ENCODE results near the gene PHACTR3. TPM values are rescaled to one million over a fixed set of nuclear protein-coding genes. Genes with fewer than 3 reads are reported as not detected.

Gene PHACTR3
- total RNA-seq, 1 donor from 2014 or later, result 1.8 TPM

- DNase-seq (ENCODE audit: low spot score), result no peak
Observed at GRCh38 chr20:59690101-59690500, 85.8 kb downstream of the PHACTR3 start.

DNA sequence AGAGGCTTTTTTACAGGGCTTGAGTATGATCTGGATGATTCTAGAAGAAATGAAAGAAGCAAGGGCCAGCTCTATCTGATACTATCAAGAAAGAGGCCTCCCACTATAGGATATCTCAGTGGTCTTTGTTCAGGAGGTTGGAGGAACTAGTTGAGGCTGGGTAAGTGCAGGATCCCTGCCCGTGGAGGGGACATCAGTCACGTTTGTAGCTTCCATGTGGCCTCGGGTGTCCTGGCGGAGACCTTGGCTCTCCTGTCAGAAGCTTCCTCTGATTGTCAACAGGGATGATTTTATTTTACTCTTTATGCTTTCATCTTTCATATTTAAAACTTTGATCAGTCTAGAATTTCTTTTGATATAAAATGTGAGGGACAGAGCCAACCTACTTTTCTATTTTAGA, 86.6 kb downstream of the PHACTR3 start:
- DNase-seq (ENCODE audit: low spot score), result no peak

DNA sequence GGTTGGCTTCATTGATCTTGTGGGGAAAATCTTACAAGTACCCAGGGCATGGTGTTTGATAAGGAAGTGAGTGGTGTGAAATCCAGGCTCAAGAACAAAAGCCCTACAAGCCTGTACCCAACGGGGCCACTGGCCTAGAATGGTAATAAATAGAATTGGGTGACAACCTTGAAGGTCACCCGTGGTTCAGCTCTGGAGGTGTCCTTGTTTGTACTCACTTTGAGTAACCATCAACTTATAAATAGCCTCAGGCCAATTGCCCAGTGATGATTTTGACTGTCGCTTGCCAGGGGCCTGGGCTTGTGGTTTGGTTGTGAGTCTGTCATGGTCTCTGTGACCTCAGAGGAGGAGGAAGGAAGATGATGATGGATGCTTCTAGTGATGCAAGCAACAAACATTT, 87.8 kb downstream of the PHACTR3 start:
- DNase-seq (ENCODE audit: low spot score), result no peak

DNA sequence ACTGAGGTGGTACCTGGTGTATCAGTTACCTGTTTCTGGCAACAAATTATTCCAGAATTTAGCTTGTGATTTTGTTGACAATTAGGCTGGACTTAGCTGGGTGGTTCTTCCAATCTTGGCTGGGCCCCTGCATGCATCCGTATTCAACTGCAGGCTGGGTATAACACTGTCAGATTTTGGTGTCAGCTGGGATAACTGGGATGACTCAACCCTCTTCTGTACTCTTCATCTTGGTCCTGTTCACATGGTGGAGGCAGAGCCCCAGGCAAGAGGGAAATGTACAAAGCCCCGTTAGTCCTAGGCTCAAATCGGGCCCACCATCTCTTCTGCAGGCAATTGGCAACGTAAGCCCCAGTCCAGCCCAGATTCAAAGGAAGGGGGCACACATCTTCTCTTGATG, 89.2 kb downstream of the PHACTR3 start:
- DNase-seq (ENCODE audit: low spot score), result no peak

DNA sequence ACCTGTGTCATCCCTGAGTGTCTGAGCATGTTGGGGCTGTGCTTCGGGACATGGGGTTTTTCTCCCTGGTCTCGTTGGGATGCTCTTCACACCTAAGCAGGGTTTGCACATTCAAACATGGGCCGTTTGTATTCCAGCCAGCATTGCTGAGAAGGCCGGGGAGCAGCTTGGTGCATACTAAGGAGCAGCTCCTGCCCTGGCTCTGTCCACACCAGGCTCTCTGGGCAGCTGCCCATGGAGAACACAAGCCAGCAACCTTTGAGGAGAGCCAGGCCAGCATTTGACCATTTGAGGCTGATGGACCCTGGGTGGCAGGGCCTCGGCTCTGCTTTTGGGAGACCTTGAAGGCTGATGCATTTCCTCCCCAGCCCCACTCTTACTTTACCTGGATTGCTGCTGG, 92.1 kb downstream of the PHACTR3 start:
- DNase-seq (ENCODE audit: low spot score), result no peak

DNA sequence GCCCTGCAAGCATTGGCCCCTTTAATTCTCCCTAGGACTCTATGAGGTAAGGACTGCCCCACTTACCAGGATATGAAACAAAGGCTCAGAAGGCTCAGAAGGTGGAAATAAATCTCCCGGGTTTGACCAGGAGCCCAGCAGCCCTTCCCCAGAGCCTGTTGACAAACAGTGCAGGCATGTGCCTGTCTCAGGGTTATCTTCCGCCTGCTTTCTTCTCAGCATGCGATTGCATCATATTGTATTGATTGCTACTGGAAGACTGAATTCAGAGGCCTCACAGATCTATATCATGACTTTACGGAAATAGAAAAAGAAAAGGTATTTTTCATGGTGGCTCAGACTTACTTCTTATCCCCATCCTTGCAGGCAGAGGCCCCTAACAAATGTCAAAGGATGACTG, 92.7 kb downstream of the PHACTR3 start:
- DNase-seq (ENCODE audit: low spot score), result no peak

DNA sequence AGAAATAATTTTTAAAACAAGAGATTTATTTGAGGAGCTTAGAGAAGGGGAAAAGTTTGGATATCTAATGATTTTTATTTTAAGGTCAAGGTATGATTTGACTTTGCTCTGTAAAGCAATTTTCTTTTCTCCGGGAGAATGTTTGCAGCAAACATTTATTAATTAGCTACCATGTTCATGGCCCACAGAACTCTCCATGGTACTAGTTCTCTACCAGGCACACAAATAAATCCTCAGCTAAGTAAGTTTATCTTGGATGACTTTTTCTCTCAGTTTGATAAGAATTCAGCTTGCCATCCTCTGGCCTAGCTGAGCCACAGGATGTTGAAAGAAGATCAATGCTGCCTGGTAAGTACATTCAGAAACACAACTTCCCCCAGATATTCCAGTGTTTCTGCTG, 94.3 kb downstream of the PHACTR3 start:
- DNase-seq (ENCODE audit: low spot score), result no peak

DNA sequence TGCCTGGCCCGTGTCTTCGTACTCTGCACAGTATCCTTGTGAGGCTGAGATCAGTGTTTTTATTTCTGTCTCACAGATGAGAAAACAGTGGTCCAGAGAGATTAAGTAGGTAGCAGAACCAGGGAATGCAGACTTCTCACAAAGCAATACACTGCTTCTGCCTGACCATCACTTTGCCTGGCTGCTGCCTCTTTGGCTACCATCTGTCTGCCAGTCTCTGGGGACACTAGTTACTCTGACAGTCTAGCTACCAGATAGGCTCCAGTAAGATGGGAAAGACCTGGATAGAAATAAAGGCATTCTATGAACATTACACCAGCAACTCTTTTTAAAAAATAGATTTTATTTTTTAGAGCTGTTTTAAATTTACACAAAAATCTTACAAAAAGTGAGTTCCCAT, 96.9 kb downstream of the PHACTR3 start:
- no peak for DNase-seq (ENCODE audit: low spot score)

GRCh38 chr20:59703046-59703445, 98.7 kb downstream of the PHACTR3 start:
- no peak for DNase-seq (ENCODE audit: low spot score)

GRCh38 chr20:59705651-59706399, 101.5 kb downstream of the PHACTR3 start:
- DNase-seq (ENCODE audit: low spot score), result no peak

DNA sequence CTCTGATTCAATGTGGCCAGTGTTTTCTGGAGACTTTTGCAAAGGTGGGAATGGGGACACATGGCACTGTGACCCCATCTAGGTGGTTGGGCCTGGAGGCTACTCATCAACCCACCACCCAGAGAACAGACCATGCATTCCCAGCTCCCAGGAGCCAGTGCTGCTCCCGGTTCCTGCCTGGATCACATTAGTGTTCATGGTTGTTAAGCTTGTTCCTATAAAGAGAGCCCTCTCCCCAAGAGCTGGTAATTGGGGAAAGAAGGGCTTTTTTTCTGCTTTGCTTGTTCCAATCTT, 102.0 kb downstream of the PHACTR3 start:
- no peak for DNase-seq (ENCODE audit: low spot score)

DNA sequence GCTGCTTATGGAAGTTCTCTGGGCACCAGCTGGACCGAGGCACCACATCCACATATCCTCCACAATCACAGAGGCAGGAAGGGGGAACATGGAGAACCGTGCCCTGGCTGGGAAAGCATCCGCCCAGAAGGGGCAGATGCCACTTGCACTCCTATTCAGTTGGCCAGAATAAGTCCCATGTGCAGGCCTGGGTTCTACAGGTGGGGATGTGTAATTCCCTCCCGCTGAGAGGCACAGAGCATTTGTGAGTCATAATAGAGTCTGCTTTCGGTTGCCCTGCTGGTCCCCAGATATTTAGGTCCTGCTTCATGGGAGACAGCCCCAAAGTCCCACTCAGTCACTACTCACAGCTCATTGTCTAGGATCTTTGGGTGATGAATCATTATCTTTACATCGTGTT, 104.0 kb downstream of the PHACTR3 start:
- DNase-seq (ENCODE audit: low spot score), result no peak

GRCh38 chr20:59709636-59710035, 105.3 kb downstream of the PHACTR3 start:
- DNase-seq (ENCODE audit: low spot score), result no peak

DNA sequence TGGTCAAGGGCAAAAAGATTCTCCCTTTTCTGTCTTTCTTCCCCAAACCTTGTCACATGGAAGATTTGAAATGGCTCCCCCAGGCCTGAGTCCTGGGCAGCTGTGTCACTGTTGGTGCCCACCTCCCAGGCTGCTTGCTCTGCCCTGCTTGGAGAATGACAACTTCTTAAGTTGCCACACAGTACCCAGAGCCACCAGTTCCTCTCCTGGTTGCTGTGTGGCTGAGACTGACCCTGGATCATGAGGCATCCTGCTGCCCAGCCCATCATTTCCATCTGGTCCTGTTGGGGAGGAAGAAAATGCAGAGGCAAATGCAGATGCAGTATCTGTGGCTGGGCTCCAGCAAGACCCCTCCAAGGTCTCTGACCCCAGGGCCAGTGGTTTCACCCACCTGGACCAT, 113.7 kb downstream of the PHACTR3 start:
- DNase-seq (ENCODE audit: low spot score), result no peak

- DNase-seq (ENCODE audit: low spot score), result no peak
Observed at GRCh38 chr20:59718751-59719150, 114.4 kb downstream of the PHACTR3 start.

DNA sequence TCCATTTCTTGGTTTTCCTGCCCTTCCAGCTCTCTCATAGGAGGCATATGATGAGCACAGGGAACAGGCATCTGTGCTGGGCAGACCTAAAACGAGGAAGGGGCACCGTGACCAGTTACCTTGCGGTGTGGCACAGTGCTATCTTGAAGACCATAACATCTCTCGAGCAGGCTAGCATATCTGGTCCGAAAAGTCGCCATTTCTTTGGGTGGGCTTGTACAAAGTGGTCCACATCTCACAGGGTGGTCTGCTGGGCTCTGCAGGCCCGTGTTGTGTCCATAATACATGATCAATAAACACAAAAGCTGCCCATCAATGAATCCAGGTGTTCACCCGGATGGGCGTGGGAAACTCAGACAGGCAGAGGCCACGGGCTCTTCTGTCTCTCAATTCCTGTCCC, 115.7 kb downstream of the PHACTR3 start:
- DNase-seq (ENCODE audit: low spot score), result no peak

GRCh38 chr20:59721386-59721785, 117.0 kb downstream of the PHACTR3 start:
- DNase-seq (ENCODE audit: low spot score), result no peak

DNA sequence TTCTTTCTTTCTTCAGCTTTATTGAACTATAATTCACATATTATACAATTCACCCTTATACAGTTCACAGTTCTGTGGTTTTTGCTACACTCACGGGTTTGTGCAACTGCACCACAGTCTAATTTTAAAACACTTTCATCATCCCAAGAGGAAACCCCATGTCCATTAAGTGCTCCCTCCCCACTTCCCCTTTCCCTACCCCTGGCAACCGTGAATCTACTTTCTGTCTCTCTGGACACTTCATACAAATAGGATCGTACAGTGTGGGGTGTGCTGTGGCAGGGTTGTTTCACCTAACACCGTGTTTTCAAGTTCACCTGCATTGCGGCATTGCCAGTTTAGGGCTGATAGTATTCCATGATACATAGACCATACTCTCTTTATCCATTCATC, 118.8 kb downstream of the PHACTR3 start:
- no peak for DNase-seq (ENCODE audit: low spot score)

- DNase-seq (ENCODE audit: low spot score), result peak; percentile 64
Observed at GRCh38 chr20:59723607-59724456, 119.5 kb downstream of the PHACTR3 start.

DNA sequence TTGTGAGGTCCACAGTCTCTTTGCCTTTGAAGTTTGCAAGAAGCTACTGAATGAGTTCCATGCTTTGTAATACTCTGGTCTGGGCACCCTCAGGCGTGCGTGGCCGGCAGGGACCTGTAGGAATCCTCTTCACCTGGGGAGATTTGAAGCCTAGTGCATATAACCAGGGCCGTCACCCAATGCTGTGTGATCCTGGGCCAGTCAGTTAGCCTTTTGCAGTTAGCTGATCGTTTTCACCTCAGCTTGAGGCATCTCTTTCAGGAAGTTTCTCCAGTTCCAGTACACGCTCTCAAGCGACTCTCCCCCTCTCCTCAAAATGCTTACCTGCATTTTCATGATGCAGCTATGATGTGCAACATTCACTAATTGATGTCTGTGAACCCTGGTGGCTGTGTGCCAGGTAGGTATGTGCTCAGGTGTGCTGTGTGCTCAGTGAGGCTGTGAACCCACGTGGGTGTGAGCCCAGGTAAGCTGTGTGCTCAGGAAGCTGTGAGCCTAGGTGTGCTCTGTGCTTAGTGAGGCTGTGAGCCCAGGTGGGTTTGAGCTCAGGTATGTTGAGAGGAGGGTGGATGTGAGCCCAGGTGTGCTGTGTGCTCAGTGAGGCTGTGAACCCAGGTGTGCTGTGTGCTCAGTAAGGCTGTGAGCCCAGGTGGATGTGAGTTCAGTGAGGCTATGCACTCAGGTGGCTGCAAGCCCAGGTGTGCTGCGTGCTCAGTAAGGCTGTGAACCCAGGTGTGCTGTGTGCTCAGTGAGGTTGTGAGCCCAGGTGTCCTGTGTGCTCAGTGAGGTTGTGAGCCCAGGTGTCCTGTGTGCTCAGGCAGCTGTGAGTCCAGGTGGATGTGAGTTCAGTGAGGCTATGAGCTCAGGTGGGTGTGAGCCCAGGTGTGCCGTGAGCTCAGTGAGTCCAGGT, 120.4 kb downstream of the PHACTR3 start:
- DNase-seq (ENCODE audit: low spot score), result peak; percentile 51

DNA sequence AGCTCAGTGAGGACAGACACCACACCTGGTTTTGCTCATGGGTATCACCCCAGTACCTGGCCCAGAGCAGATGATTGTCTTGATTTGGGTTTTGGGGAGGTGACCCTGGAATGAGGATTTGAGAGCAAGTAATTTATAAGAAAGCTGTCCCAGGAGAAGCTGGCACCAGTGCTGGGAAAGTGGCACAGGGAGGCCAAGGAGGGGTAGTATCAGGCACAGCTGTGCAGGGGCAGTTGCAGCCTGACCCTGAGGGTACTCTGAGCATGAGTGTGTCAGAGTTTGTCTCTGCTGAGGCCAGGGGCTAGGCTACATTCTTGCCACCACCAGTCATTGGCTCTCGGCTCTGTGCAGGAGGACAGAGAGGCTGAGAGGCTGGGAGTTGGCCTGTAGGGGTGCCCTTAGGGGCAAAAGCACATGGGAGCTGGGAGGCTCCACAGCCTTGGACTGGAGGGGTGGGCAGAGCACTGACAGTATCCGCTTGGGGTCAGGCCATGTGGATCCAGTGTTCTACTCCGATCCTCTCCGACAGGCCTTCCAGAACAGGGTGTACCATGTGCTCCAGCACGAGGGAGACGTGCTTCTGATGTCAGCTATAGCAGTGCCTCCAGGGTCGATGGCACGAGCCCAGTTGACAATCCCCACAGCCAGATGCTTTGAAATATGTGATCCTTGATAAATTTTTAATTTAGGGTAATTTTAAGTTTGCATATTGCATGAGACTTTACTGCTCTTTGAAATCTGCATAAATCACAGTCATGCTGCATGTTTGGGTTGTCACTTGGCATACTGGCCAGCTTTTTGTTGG, 121.3 kb downstream of the PHACTR3 start:
- DNase-seq (ENCODE audit: low spot score), result peak; percentile 74

Measured in mesenteric fat pad (tissue), 1 donor.